ENCODE results near the gene KCNK5. TPM values are rescaled to one million over a fixed set of nuclear protein-coding genes. Genes with fewer than 3 reads are reported as not detected.

The KCNK5 gene
- total RNA-seq, 6 experiments from 2014 or later = not detected

DNA sequence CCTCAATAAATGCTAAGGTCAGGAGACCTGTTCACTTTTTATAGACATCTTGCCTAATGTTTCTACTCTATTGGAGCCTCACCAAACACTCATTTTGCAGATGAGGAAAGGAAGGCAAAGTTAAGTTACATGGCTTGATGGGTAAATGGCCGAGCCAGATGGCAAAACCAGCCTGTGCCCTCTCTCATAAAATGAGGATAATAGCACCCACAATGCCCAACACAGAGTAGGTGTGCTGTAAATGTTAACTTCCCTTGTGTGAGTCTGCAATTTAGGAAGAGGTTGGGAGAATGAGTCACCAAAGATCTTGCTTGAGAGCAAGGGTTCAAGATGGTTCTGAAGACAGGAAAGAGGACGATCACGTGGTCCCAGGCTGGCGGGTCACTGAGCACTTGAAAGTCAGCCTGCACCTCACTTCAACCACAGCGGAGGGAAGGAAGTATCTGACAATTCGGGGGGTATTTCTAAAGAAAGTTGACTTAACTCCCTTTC, 3.3 kb downstream of the KCNK5 start:
- no peak for DNase-seq
- H3K4me1 Mint-ChIP-seq (ENCODE audit: low read depth) = no peaks in the 10 kb centered on the region
- peaks cover 34% of the 10 kb centered on the region for H3K9me3 Mint-ChIP-seq
- no peak overlapping the region for H3K27ac Mint-ChIP-seq
- TF ChIP-seq, protein P1, sequence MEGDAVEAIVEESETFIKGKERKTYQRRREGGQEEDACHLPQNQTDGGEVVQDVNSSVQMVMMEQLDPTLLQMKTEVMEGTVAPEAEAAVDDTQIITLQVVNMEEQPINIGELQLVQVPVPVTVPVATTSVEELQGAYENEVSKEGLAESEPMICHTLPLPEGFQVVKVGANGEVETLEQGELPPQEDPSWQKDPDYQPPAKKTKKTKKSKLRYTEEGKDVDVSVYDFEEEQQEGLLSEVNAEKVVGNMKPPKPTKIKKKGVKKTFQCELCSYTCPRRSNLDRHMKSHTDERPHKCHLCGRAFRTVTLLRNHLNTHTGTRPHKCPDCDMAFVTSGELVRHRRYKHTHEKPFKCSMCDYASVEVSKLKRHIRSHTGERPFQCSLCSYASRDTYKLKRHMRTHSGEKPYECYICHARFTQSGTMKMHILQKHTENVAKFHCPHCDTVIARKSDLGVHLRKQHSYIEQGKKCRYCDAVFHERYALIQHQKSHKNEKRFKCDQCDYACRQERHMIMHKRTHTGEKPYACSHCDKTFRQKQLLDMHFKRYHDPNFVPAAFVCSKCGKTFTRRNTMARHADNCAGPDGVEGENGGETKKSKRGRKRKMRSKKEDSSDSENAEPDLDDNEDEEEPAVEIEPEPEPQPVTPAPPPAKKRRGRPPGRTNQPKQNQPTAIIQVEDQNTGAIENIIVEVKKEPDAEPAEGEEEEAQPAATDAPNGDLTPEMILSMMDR (IDR thresholded peaks at IDR 0.05) = no peak
- H3K36me3 Mint-ChIP-seq (ENCODE audit: low read depth) = 0 out of 2 replicates have a peak, but pooled peaks cover 4% of the 10 kb centered on the region
- no peaks in the 10 kb centered on the region; the same call in 1 of the 2 replicates for H3K27me3 Mint-ChIP-seq (ENCODE audit: insufficient read depth)
- no peak overlapping the region for H3K4me3 Mint-ChIP-seq

DNA sequence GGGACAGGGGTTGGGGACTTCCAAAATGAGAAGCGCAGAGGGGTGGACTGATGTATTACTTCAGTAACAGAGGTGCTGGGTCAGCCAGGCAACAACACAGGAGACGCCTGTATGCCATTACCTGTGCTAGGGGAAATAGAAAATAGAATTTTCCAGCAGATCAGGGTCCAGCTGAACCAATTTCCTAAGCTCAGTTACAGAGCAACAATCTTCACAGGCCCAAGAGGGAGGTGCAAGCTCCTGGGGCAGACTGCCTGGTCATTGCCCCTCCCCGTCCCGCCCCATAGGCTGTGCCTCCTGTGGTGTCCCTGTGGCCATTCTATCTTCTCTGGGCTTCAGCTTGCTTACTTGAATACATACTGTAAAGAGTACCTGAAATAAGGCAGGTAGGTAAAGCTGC, 3.7 kb downstream of the KCNK5 start:
- no peak for DNase-seq
- H3K27ac Mint-ChIP-seq = no peak overlapping the region
- peaks cover 37% of the 10 kb centered on the region for H3K9me3 Mint-ChIP-seq
- H3K4me1 Mint-ChIP-seq (ENCODE audit: low read depth) = no peaks in the 10 kb centered on the region
- no peak overlapping the region for H3K4me3 Mint-ChIP-seq
- 0 out of 2 replicates have a peak, but pooled peaks cover 4% of the 10 kb centered on the region for H3K36me3 Mint-ChIP-seq (ENCODE audit: low read depth)
- TF ChIP-seq, protein P1 (IDR thresholded peaks at IDR 0.05) = no peak
- H3K27me3 Mint-ChIP-seq (ENCODE audit: insufficient read depth) = no peaks in the 10 kb centered on the region; the same call in 1 of the 2 replicates

DNA sequence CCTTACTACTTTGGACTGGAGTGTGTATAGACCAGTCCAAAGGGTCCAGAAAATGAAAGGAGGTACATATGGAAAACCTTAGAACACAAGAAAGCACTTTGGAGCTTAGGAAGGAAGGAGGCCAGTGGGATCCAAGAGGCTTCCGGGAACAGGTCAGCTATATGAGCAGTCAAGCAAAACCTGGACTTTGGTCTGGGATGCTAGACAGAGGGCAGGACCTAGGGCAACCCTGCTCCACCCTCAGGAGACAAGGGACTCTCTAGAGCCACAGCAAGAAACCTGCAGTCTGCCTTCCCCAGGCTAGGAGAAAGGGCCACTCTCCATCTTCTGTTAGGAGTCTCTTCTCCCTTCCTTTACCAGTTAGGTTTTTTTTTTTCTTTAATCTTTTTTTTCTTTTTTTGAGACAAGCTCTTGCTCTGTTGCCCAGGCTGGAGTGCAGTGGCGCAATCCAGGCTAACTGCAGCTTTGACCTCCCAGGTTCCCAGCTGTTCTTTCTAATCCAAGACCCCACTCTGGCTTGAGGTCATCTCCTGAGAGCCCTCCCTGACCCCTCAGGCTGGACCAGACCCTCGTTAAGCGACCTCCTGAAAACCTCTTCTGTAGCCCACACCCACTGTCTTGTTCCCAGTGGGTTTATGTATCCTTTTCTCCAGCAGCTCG, 4.6 kb downstream of the KCNK5 start:
- DNase-seq = no peak
- 0 out of 2 replicates have a peak, but pooled peaks cover 4% of the 10 kb centered on the region for H3K36me3 Mint-ChIP-seq (ENCODE audit: low read depth)
- no peaks in the 10 kb centered on the region; the same call in 1 of the 2 replicates for H3K27me3 Mint-ChIP-seq (ENCODE audit: insufficient read depth)
- TF ChIP-seq, protein P1 (IDR thresholded peaks at IDR 0.05) = no peak
- no peaks in the 10 kb centered on the region for H3K4me1 Mint-ChIP-seq (ENCODE audit: low read depth)
- H3K27ac Mint-ChIP-seq = no peak overlapping the region
- no peak overlapping the region for H3K4me3 Mint-ChIP-seq
- peaks cover 35% of the 10 kb centered on the region for H3K9me3 Mint-ChIP-seq

DNA sequence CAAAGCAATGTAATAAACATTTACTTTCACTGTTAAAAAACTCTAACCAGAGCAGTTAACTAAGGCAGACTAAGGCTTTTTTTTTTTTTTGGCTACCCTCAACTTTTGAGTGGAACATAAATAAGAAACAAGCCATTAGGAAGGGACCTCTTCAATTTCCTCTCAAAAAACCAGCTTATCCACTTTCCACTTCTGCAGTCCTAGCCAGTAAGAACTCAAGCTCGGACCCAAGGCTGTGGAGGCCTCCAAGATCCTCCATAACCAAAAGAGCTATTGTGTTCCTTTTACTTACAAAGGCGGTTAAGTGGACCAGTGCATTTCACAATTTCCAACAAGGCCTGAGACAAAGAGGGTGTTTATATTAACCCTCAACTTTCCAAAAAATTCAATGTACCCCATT, 5.3 kb downstream of the KCNK5 start:
- H3K4me1 Mint-ChIP-seq (ENCODE audit: low read depth) = no peaks in the 10 kb centered on the region

DNA sequence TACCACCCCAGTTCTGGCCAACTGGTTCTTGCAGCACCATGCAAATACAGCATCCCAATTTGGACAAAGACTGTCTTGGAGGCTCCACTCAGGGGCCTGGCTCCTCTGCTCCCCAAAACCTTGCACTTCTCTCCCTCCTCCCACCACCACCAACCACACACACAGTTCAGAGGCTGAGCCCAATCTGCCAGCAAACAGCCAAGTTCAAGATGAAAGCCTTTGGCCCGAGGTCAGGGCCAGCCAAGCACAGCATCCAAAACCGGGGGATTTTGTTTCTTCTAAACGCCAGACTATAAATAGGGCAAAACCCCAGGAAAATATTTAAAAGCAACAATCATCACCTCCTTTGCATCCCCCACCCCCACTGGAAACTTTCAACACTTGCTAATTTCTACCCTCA, 5.7 kb downstream of the KCNK5 start:
- Mint-ChIP-seq H3K4me3 (no peak overlapping the region), H3K9me3 (peaks cover 41% of the 10 kb centered on the region), H3K4me1 (ENCODE audit: low read depth) (no peaks in the 10 kb centered on the region), H3K36me3 (ENCODE audit: low read depth) (0 out of 2 replicates have a peak, but pooled peaks cover 4% of the 10 kb centered on the region), H3K27me3 (ENCODE audit: insufficient read depth) (no peaks in the 10 kb centered on the region; the same call in 1 of the 2 replicates), H3K27ac (no peak overlapping the region)
- DNase-seq = no peak
- TF ChIP-seq, protein P1 (IDR thresholded peaks at IDR 0.05) = no peak

More for the DNA sequence above, 5.3 kb downstream of the KCNK5 start:
- Mint-ChIP-seq H3K4me3 (no peak overlapping the region), H3K27ac (no peak overlapping the region), H3K27me3 (ENCODE audit: insufficient read depth) (no peaks in the 10 kb centered on the region; the same call in 1 of the 2 replicates), H3K9me3 (peaks cover 36% of the 10 kb centered on the region), H3K36me3 (ENCODE audit: low read depth) (0 out of 2 replicates have a peak, but pooled peaks cover 4% of the 10 kb centered on the region)
- TF ChIP-seq, protein P1 (IDR thresholded peaks at IDR 0.05) = no peak
- DNase-seq = no peak
